Measurements from ENCODE around the gene CRTC1.

CRTC1 gene

GRCh38 chr19:18781047-18781600 is 97.6 kb downstream of the CRTC1 start:
- TF ChIP-seq CTCF (IDR thresholded peaks at IDR 0.05; ENCODE audit: insufficient read depth, low read depth, low read length, missing control alignments): no peak
- DNase-seq (ENCODE audit: low read depth): no peak
- no peak overlapping the region for H3K4me3 ChIP-seq (ENCODE audit: low read length)

- TF ChIP-seq CTCF (IDR thresholded peaks at IDR 0.05; ENCODE audit: insufficient read depth, low read depth, low read length, missing control alignments): no peak
- no peak for DNase-seq (ENCODE audit: low read depth)
- H3K4me3 ChIP-seq (ENCODE audit: low read length): no peak overlapping the region
Measured at GRCh38 chr19:18781885-18782527, 98.5 kb downstream of the CRTC1 start.

GRCh38 chr19:18782559-18783225 is 99.2 kb downstream of the CRTC1 start:
- DNase-seq (ENCODE audit: low read depth): no peak
- H3K4me3 ChIP-seq (ENCODE audit: low read length): no peak overlapping the region
- no peak for TF ChIP-seq CTCF (IDR thresholded peaks at IDR 0.05; ENCODE audit: insufficient read depth, low read depth, low read length, missing control alignments)

GRCh38 chr19:18783958-18784785 is 100.7 kb downstream of the CRTC1 start:
- H3K4me3 ChIP-seq (ENCODE audit: low read length): no peak overlapping the region
- TF ChIP-seq CTCF (IDR thresholded peaks at IDR 0.05; ENCODE audit: insufficient read depth, low read depth, low read length, missing control alignments): no peak
- DNase-seq (ENCODE audit: low read depth): no peak

- H3K4me3 ChIP-seq (ENCODE audit: low read length): no peak overlapping the region
- TF ChIP-seq CTCF (IDR thresholded peaks at IDR 0.05; ENCODE audit: insufficient read depth, low read depth, low read length, missing control alignments): no peak
- no peak for DNase-seq (ENCODE audit: low read depth)
Measured at GRCh38 chr19:18784786-18785120, 101.3 kb downstream of the CRTC1 start.

GRCh38 chr19:18785179-18786124 is 102.0 kb downstream of the CRTC1 start:
- peak; percentile 69 for DNase-seq (ENCODE audit: low read depth)
- no peak for TF ChIP-seq CTCF (IDR thresholded peaks at IDR 0.05; ENCODE audit: insufficient read depth, low read depth, low read length, missing control alignments)
- peak overlapping the region; percentile 2 for H3K4me3 ChIP-seq (ENCODE audit: low read length)

Measured in epithelial cell of esophagus (primary cell).